ENCODE measurements around the gene SPACA1. TPM values are rescaled to one million over a fixed set of nuclear protein-coding genes. Genes with fewer than 3 reads are reported as not detected.

The SPACA1 gene, protein sequence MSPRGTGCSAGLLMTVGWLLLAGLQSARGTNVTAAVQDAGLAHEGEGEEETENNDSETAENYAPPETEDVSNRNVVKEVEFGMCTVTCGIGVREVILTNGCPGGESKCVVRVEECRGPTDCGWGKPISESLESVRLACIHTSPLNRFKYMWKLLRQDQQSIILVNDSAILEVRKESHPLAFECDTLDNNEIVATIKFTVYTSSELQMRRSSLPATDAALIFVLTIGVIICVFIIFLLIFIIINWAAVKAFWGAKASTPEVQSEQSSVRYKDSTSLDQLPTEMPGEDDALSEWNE
- total RNA-seq (2022; extraction: Qiagen RNA extraction; ENCODE audit: low read depth), result not detected in 5 replicates

DNA sequence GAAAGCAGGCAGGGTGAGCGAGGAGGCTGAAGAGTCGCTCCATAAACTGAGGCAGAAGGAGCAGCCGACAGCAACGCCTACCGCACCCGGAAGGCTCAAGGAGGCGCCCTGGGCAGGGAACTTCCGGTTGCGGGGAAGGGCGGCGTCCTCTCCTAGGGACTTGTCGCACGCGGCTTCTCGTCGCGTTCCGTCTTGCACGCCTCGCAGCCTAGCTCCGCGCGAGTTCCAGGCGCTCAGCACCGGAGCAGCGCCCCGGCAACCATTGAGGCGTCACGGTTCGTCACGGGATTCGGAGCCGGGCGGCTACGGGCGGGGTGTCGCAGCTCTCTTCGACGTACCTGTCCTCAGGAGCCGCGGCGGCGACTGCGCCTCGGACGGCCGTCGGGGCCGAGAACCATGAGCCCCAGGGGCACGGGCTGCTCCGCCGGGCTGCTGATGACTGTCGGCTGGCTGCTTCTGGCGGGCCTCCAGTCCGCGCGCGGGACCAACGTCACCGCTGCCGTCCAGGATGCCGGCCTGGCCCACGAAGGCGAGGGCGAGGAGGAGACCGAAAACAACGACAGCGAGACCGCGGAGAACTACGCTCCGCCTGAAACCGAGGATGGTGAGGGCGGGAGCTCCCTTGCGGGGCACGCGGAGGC lies at the start of gene SPACA1:
Gene SPACA1 (plus strand): TSS at position 332 of the 641 bp plus-strand sequence. CDS start 65 bp downstream, at position 397.

Other genes with a start within 250 kb of the SPACA1 start
- 0.24 to 0.53 TPM (median 0.40 TPM) in 5 replicates for gene CNR1, start 118.5 kb downstream of the SPACA1 start, total RNA-seq (2022; extraction: Qiagen RNA extraction; ENCODE audit: low read depth)